ENCODE data around the gene CMBL. TPM values are rescaled to one million over a fixed set of nuclear protein-coding genes. Genes with fewer than 3 reads are reported as not detected.

CMBL gene
- total and polyA plus RNA-seq, 2 donors (not counting 1 experiment from before 2014, with no cell fraction given): not detected

DNA sequence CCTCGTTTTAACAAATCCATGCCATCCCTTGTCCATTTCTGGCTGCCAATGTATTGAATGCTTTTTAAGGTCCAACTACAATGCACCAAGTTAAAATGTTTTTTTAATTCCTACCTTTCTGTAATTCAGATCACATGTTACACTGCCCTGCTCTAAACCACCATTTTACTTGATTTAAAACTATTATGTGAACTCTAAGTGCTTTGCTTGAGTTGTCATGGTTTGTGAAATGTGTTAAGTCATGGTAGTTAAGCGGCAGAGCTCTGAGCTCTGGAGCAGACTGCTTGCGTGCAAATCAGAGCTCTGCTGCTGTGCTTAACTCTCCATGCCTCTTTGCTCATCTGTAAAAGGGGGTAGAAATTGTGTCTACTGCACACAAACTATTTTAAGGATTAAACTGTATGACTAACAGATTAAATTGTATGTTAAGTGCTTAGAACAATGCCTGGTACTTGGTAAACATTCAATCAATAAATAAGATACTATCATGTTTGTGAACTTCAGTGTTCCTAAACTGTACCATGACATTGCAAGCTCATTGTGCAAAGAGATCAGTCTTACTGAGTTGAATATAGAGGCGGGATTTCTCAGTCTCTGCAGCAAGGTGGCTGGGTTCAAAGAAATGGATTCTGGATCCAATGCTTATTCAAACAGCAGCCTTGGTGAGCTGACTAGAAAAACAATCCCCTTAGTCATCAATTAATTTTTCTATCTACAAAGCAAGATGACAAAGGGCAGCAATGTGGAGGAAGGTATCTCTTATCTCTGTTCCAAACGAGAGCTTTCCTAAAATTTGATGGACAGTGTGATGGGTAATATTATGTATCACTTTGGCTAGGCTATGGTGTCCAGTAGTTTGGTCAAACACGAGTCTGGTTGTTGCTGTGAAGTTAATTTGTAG is 16.1 kb upstream of the CMBL start:
- Mint-ChIP-seq H3K9me3 (ENCODE audit: insufficient read depth) (no peaks in the 10 kb centered on the region), H3K4me1 (no peaks in the 10 kb centered on the region), H3K27me3 (peaks cover 2% of the 10 kb centered on the region), H3K4me3 (no peak overlapping the region), H3K27ac (no peak overlapping the region)
- H3K4me3 ChIP-seq (ENCODE audit: control extremely low read depth in 1 of 5, extremely low read depth in 1 of 5, insufficient read depth in 1 of 5, low read depth in 2 of 5, low read length in 4 of 5): no peak overlapping the region
- WGBS (ENCODE audit: insufficient coverage): 79% methylated on average over 4 of the region's 6 CpGs
- no peak for ATAC-seq (ENCODE audit: low read depth)
- no peak overlapping the region for H2AFZ ChIP-seq (ENCODE audit: insufficient read depth, low read depth, low read length, poor library complexity, severe bottlenecking)
- no peak overlapping the region for H3K4me2 ChIP-seq (replicated peaks; ENCODE audit: low read depth, low read length, poor library complexity, severe bottlenecking)
- no peaks in the 10 kb centered on the region for H3K9me3 ChIP-seq (ENCODE audit: control extremely low read depth in 1 of 3, control insufficient read depth in 2 of 3, insufficient read depth in 1 of 3, low read length in 2 of 3)
- H3K79me2 ChIP-seq (ENCODE audit: control insufficient read depth, insufficient read depth, low read length): no peaks in the 10 kb centered on the region
- no peaks in the 10 kb centered on the region for H4K20me1 ChIP-seq (ENCODE audit: control insufficient read depth, insufficient read depth, low read length, poor library complexity, severe bottlenecking)
- H3K4me1 ChIP-seq (ENCODE audit: control insufficient read depth in 2 of 2, insufficient read depth in 2 of 2, low read length in 2 of 2): no peaks in the 10 kb centered on the region
- H3K36me3 ChIP-seq (replicated peaks in 1 of 2; ENCODE audit: control extremely low read depth in 1 of 2, control insufficient read depth in 1 of 2, extremely low read depth in 1 of 2, insufficient read depth in 2 of 2, low read length in 1 of 2): no peaks in the 10 kb centered on the region
- POLR2A ChIA-PET: no interaction called here
- CTCF ChIA-PET: no interaction called here
- no peak overlapping the region for H3K9ac ChIP-seq (ENCODE audit: low read length)
- intact Hi-C loops (cut with micrococcal nuclease): no loop called here
- TF ChIP-seq, protein P1, sequence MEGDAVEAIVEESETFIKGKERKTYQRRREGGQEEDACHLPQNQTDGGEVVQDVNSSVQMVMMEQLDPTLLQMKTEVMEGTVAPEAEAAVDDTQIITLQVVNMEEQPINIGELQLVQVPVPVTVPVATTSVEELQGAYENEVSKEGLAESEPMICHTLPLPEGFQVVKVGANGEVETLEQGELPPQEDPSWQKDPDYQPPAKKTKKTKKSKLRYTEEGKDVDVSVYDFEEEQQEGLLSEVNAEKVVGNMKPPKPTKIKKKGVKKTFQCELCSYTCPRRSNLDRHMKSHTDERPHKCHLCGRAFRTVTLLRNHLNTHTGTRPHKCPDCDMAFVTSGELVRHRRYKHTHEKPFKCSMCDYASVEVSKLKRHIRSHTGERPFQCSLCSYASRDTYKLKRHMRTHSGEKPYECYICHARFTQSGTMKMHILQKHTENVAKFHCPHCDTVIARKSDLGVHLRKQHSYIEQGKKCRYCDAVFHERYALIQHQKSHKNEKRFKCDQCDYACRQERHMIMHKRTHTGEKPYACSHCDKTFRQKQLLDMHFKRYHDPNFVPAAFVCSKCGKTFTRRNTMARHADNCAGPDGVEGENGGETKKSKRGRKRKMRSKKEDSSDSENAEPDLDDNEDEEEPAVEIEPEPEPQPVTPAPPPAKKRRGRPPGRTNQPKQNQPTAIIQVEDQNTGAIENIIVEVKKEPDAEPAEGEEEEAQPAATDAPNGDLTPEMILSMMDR (IDR thresholded peaks at IDR 0.05): no peak
- TF ChIP-seq EZH2 (IDR thresholded peaks at IDR 0.05; ENCODE audit: borderline replicate concordance, insufficient read depth, low read depth, low read length, poor library complexity, severe bottlenecking): no peak
- DNase-seq: no peak
- H3K27ac ChIP-seq (ENCODE audit: low read length in 2 of 2): no peak overlapping the region
- H3K27me3 ChIP-seq (replicated peaks in 1 of 4; ENCODE audit: control extremely low read depth in 1 of 4, control insufficient read depth in 3 of 4, insufficient read depth in 4 of 4, low read length in 3 of 4): no peaks in the 10 kb centered on the region

DNA sequence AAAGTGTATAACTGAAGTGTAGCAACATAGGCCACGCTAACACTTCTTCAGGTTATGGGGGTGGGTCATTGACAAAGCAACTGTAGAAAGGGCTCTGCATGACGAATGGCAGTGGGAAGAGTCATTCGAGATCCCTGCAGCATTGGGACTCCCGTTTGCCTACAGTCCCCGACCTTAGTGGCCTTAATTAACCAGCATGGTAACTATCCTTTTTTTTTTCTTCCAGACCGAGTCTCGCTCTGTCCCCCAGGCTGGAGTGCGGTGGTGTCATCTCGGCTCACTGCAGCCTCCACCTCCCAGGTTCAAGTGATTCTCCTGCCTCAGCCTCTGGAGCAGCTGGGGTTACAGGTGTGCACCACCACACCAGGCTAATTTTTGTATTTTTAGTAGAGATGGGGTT is 14.2 kb upstream of the CMBL start:
- CTCF ChIA-PET: no interaction called here
- no peak overlapping the region for H3K4me3 ChIP-seq (ENCODE audit: control extremely low read depth in 1 of 5, extremely low read depth in 1 of 5, insufficient read depth in 1 of 5, low read depth in 2 of 5, low read length in 4 of 5)
- no peak overlapping the region for H2AFZ ChIP-seq (ENCODE audit: insufficient read depth, low read depth, low read length, poor library complexity, severe bottlenecking)
- no peak overlapping the region for H3K27ac ChIP-seq (ENCODE audit: low read length in 2 of 2)
- no peaks in the 10 kb centered on the region for H3K4me1 ChIP-seq (ENCODE audit: control insufficient read depth in 2 of 2, insufficient read depth in 2 of 2, low read length in 2 of 2)
- DNase-seq: no peak
- no peak overlapping the region for H3K9ac ChIP-seq (ENCODE audit: low read length)
- H3K9me3 ChIP-seq (ENCODE audit: control extremely low read depth in 1 of 3, control insufficient read depth in 2 of 3, insufficient read depth in 1 of 3, low read length in 2 of 3): no peaks in the 10 kb centered on the region
- 97% methylated on average over 6 of the region's 9 CpGs for WGBS (ENCODE audit: insufficient coverage)
- Mint-ChIP-seq H3K4me3 (no peak overlapping the region), H3K27ac (no peak overlapping the region), H3K27me3 (peaks cover 5% of the 10 kb centered on the region), H3K4me1 (no peaks in the 10 kb centered on the region), H3K9me3 (ENCODE audit: insufficient read depth) (no peaks in the 10 kb centered on the region)
- TF ChIP-seq EZH2 (IDR thresholded peaks at IDR 0.05; ENCODE audit: borderline replicate concordance, insufficient read depth, low read depth, low read length, poor library complexity, severe bottlenecking): no peak
- TF ChIP-seq, protein P1 (IDR thresholded peaks at IDR 0.05): no peak
- no peaks in the 10 kb centered on the region for H3K27me3 ChIP-seq (replicated peaks in 1 of 4; ENCODE audit: control extremely low read depth in 1 of 4, control insufficient read depth in 3 of 4, insufficient read depth in 4 of 4, low read length in 3 of 4)
- H3K4me2 ChIP-seq (replicated peaks; ENCODE audit: low read depth, low read length, poor library complexity, severe bottlenecking): no peak overlapping the region
- intact Hi-C loops (cut with micrococcal nuclease): no loop called here
- H3K36me3 ChIP-seq (replicated peaks in 1 of 2; ENCODE audit: control extremely low read depth in 1 of 2, control insufficient read depth in 1 of 2, extremely low read depth in 1 of 2, insufficient read depth in 2 of 2, low read length in 1 of 2): no peaks in the 10 kb centered on the region
- H4K20me1 ChIP-seq (ENCODE audit: control insufficient read depth, insufficient read depth, low read length, poor library complexity, severe bottlenecking): no peaks in the 10 kb centered on the region
- POLR2A ChIA-PET: no interaction called here
- no peaks in the 10 kb centered on the region for H3K79me2 ChIP-seq (ENCODE audit: control insufficient read depth, insufficient read depth, low read length)
- no peak for ATAC-seq (ENCODE audit: low read depth)

All from B cell (primary cell).